Loucy (cell line): ENCODE results near the gene TRIO.
A peak's percentile ranks its signal among the peaks of the same experiment; 100 is the strongest.

Source experiments
- H2AFZ ChIP-seq: fragments of 200-600 bp; sonication (generic); 2 replicates; pipeline ENCODE4 v1.6.0; 2016; ENCODE audit warnings: antibody characterized with exemption, mild to moderate bottlenecking, low read length, moderate library complexity
- H3F3A ChIP-seq: fragments of 200-600 bp; 2 replicates; pipeline ENCODE4 v1.6.0; 2016; ENCODE audit warnings: antibody characterized with exemption, low read depth, mild to moderate bottlenecking
- H3K27me3 ChIP-seq: fragments of 200-600 bp; sonication (generic); 2 replicates; pipeline ENCODE4 v1.6.1; 2014; ENCODE audit warnings: low read length, mild to moderate bottlenecking; ENCODE audit not compliant: insufficient read depth, poor library complexity, severe bottlenecking
- H3K36me3 ChIP-seq: fragments of 200-600 bp; sonication (generic); 2 replicates; pipeline ENCODE4 v1.6.1; 2016; ENCODE audit warnings: low read length; ENCODE audit not compliant: insufficient read depth
- H3K4me1 ChIP-seq: fragments of 200-600 bp; sonication (generic); 2 replicates; pipeline ENCODE4 v1.5.1; 2014; ENCODE audit warnings: low read length, mild to moderate bottlenecking; ENCODE audit not compliant: insufficient read depth, poor library complexity, severe bottlenecking
- H3K4me2 ChIP-seq: fragments of 200-600 bp; sonication (generic); 2 replicates; pipeline ENCODE4 v1.6.0; 2014; ENCODE audit warnings: antibody characterized with exemption, low read length, low read depth, mild to moderate bottlenecking; ENCODE audit not compliant: poor library complexity, severe bottlenecking
- H3K4me3 ChIP-seq: fragments of 200-600 bp; sonication (generic); 2 replicates; pipeline ENCODE4 v1.5.1; 2014; ENCODE audit warnings: low read length, mild to moderate bottlenecking, mixed read lengths; ENCODE audit not compliant: poor library complexity, severe bottlenecking
- H3K79me2 ChIP-seq: fragments of 200-600 bp; sonication (generic); 2 replicates; pipeline ENCODE4 v1.6.1; 2014; ENCODE audit warnings: low read length; ENCODE audit not compliant: insufficient read depth
- H3K9ac ChIP-seq: fragments of 200-600 bp; sonication (generic); 2 replicates; pipeline ENCODE4 v1.6.0; 2014; ENCODE audit warnings: mild to moderate bottlenecking, low read depth, low read length, moderate library complexity; ENCODE audit not compliant: poor library complexity, severe bottlenecking
- H3K9me2 ChIP-seq: fragments of 200-600 bp; sonication (generic); replicated peaks from 2 replicates; pipeline ENCODE4 v1.6.1; 2016; ENCODE audit warnings: low read depth, low read length, mixed read lengths
- H3K9me3 ChIP-seq: fragments of 200-600 bp; sonication (generic); 2 replicates; pipeline ENCODE4 v1.6.1; 2014; ENCODE audit warnings: mild to moderate bottlenecking, antibody characterized with exemption, low read length, low read depth; ENCODE audit not compliant: insufficient read depth
- H4K20me1 ChIP-seq: fragments of 200-600 bp; sonication (generic); 2 replicates; pipeline ENCODE4 v1.6.0; 2014; ENCODE audit warnings: antibody characterized with exemption, low read length, mild to moderate bottlenecking; ENCODE audit not compliant: insufficient read depth, poor library complexity, severe bottlenecking
- EZH2phosphoT487 ChIP-seq: fragments of 200-600 bp; IDR thresholded peaks from 2 replicates; pipeline ENCODE4 v1.6.1; 2018; ENCODE audit warnings: antibody characterized with exemption, mild to moderate bottlenecking, moderate library complexity, borderline replicate concordance
- TF ChIP-seq, protein P1 (sequence below): fragments of 200-600 bp; sonication (generic); conservative IDR thresholded peaks from 2 replicates; pipeline ENCODE4 v1.5.1; 2014; ENCODE audit warnings: mild to moderate bottlenecking, antibody characterized with exemption, low read length

TRIO gene

DNA sequence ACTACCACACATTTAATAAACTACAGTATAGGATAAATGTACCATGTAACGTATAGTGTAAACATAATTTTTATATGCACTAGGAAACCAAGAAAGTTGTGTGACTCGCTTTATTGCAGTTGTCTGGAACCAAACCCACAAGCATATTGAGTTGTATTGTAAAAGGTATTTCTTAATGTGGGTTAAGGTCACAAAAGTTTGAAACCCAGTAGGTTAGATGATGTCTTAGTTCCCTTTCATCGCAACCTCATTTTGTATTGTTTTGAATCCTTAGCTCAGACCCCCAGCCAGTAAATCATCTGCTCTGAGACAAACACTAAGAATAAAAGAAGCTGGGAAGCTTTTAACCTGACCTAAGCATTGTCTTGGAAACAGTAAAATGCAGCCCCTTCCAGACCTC lies 79.1 kb downstream of the TRIO start:
- no peak overlapping the region for H3K9ac ChIP-seq
- no peaks in the 10 kb centered on the region for H3K9me3 ChIP-seq
- no peak overlapping the region for H2AFZ ChIP-seq
- H4K20me1 ChIP-seq = peaks cover 55% of the 10 kb centered on the region
- TF ChIP-seq, protein P1, sequence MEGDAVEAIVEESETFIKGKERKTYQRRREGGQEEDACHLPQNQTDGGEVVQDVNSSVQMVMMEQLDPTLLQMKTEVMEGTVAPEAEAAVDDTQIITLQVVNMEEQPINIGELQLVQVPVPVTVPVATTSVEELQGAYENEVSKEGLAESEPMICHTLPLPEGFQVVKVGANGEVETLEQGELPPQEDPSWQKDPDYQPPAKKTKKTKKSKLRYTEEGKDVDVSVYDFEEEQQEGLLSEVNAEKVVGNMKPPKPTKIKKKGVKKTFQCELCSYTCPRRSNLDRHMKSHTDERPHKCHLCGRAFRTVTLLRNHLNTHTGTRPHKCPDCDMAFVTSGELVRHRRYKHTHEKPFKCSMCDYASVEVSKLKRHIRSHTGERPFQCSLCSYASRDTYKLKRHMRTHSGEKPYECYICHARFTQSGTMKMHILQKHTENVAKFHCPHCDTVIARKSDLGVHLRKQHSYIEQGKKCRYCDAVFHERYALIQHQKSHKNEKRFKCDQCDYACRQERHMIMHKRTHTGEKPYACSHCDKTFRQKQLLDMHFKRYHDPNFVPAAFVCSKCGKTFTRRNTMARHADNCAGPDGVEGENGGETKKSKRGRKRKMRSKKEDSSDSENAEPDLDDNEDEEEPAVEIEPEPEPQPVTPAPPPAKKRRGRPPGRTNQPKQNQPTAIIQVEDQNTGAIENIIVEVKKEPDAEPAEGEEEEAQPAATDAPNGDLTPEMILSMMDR = no peak
- TF ChIP-seq EZH2phosphoT487 = no peak
- H3K4me3 ChIP-seq = no peak overlapping the region
- no peaks in the 10 kb centered on the region for H3K36me3 ChIP-seq
- no peaks in the 10 kb centered on the region for H3K9me2 ChIP-seq
- H3K4me1 ChIP-seq = peaks cover 35% of the 10 kb centered on the region
- H3F3A ChIP-seq = no peaks in the 10 kb centered on the region
- peaks cover 84% of the 10 kb centered on the region for H3K79me2 ChIP-seq
- H3K27me3 ChIP-seq = no peaks in the 10 kb centered on the region
- no peak overlapping the region for H3K4me2 ChIP-seq

GRCh38 chr5:14223372-14223771 lies 80.2 kb downstream of the TRIO start:
- Histone ChIP-seq H4K20me1 (peaks cover 44% of the 10 kb centered on the region), H3K4me2 (peak overlapping the region; percentile 20), H3K9me2 (no peaks in the 10 kb centered on the region), H3K9me3 (no peaks in the 10 kb centered on the region), H3K36me3 (no peaks in the 10 kb centered on the region), H3F3A (no peaks in the 10 kb centered on the region), H3K4me1 (peaks cover 25% of the 10 kb centered on the region), H3K79me2 (peaks cover 83% of the 10 kb centered on the region), H2AFZ (no peak overlapping the region), H3K27me3 (no peaks in the 10 kb centered on the region), H3K9ac (no peak overlapping the region), H3K4me3 (no peak overlapping the region)
- no peak for TF ChIP-seq EZH2phosphoT487
- TF ChIP-seq, protein P1 = no peak

DNA sequence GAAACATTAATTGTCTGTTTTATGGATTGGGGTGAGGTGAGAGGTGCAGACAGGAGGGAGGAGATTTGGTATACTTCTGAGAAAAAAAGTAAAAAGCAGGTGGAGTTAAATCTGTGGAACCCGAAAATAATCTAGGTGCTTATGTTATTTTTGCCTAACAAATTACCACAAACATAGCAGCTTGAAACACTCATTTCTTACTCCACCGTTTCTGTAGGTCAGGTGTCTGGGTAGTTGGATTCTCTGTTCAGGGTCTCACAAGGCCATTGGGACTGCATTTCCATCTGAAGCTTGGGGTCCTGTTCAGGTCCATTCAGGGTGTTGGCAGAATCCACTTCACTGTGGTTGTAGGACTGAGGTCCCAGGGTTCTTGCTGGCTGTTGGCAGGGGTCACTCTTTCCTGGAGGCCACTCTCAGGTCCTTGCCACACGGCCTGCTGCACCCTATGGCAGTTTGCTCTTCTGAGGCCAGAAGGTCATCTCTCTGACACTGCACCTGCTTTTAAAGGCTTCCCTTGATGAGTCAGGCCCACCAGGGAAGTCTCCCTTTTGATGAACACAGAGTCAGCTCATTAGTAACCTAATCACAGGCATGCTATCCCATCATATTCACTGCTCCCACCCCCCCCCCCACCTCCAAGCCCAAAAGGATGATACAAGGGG lies 82.2 kb downstream of the TRIO start:
- Histone ChIP-seq H3K27me3 (no peaks in the 10 kb centered on the region), H3K9me2 (no peaks in the 10 kb centered on the region), H2AFZ (no peak overlapping the region), H3K4me2 (no peak overlapping the region), H3K4me1 (peaks cover 16% of the 10 kb centered on the region), H3K79me2 (peaks cover 81% of the 10 kb centered on the region), H3K9ac (no peak overlapping the region), H3K9me3 (no peaks in the 10 kb centered on the region), H4K20me1 (peaks cover 35% of the 10 kb centered on the region), H3K4me3 (no peak overlapping the region), H3K36me3 (no peaks in the 10 kb centered on the region), H3F3A (no peaks in the 10 kb centered on the region)
- TF ChIP-seq, protein P1 = no peak
- no peak for TF ChIP-seq EZH2phosphoT487
